BLaER1 (cell line): ENCODE results near the gene CHRD.
"Not testable (repeated sequence)": the region's sequence is repeated elsewhere in the genome, so short reads cannot be mapped to it uniquely, and the experiment has no call there.

Experiments
- H3K27ac ChIP-seq: shearing (Covaris generic); formaldehyde crosslinking; 2 replicates; pipeline ENCODE4 v1.8.1; 2022
- H3K27me3 ChIP-seq: shearing (Covaris generic); formaldehyde crosslinking; 2 replicates; pipeline ENCODE4 v1.8.1; 2022
- H3K36me3 ChIP-seq: shearing (Covaris generic); formaldehyde crosslinking; 2 replicates; pipeline ENCODE4 v1.8.1; 2022
- H3K4me1 ChIP-seq: shearing (Covaris generic); formaldehyde crosslinking; 2 replicates; pipeline ENCODE4 v1.8.1; 2022
- H3K4me2 ChIP-seq: shearing (Covaris generic); formaldehyde crosslinking; 2 replicates; pipeline ENCODE4 v1.8.1; 2022
- H3K4me3 ChIP-seq: shearing (Covaris generic); formaldehyde crosslinking; 2 replicates; pipeline ENCODE4 v1.8.1; 2022
- H3K9ac ChIP-seq: shearing (Covaris generic); formaldehyde crosslinking; 2 replicates; pipeline ENCODE4 v1.8.1; 2022
- H3K9me3 ChIP-seq: shearing (Covaris generic); formaldehyde crosslinking; 2 replicates; pipeline ENCODE4 v1.8.1; 2022
- H4K20me1 ChIP-seq: shearing (Covaris generic); formaldehyde crosslinking; 2 replicates; pipeline ENCODE4 v1.8.1; 2022
- Cebpa-rat ChIP-seq: shearing (Covaris generic); IDR thresholded peaks from 2 replicates; pipeline ENCODE4 v1.8.1; 2022

The CHRD gene

GRCh38 chr3:184337399-184337714 lies 42.5 kb upstream of the CHRD start, which contains the start of gene FAM131A:
Gene FAM131A, plus strand, starts transcription at chr3:184337600. Its CDS starts 31 bp downstream, at chr3:184337631.
- Histone ChIP-seq H3K27ac (peak within 1 kb of the TSS; percentile 64), H3K9me3 (no peaks in the 10 kb centered on the region), H3K27me3 (no peaks in the 10 kb centered on the region; the same call in 1 of the 2 replicates), H3K4me1 (peaks cover 52% of the 10 kb centered on the region), H4K20me1 (peaks cover 87% of the 10 kb centered on the region), H3K36me3 (peaks cover 42% of the 10 kb centered on the region), H3K4me2 (peak within 1 kb of the TSS; percentile 96), H3K9ac (peak within 1 kb of the TSS; percentile 82), H3K4me3 (peak within 1 kb of the TSS; percentile 77)
- TF ChIP-seq Cebpa-rat: no peak

- Histone ChIP-seq H3K9me3 (no peaks in the 10 kb centered on the region), H3K9ac (peak overlapping the region; percentile 39; the same call in 1 of the 2 replicates), H4K20me1 (peaks cover 81% of the 10 kb centered on the region), H3K27me3 (no peaks in the 10 kb centered on the region; the same call in 1 of the 2 replicates), H3K4me3 (peak overlapping the region; percentile 49), H3K36me3 (peaks cover 42% of the 10 kb centered on the region), H3K4me2 (peak overlapping the region; percentile 96), H3K4me1 (peaks cover 52% of the 10 kb centered on the region), H3K27ac (no peak overlapping the region)
- no peak for TF ChIP-seq Cebpa-rat
These were observed 41.9 kb upstream of the CHRD start for GRCh38 chr3:184337981-184338380.

GRCh38 chr3:184338511-184338945 lies 41.3 kb upstream of the CHRD start:
- H3K4me1 ChIP-seq: peaks cover 52% of the 10 kb centered on the region
- TF ChIP-seq Cebpa-rat: no peak
- H3K9me3 ChIP-seq: no peaks in the 10 kb centered on the region
- peaks cover 42% of the 10 kb centered on the region for H3K36me3 ChIP-seq
- no peak overlapping the region for H3K27ac ChIP-seq
- peak overlapping the region; percentile 49 for H3K4me3 ChIP-seq
- peak overlapping the region; percentile 39; the same call in 1 of the 2 replicates for H3K9ac ChIP-seq
- peak overlapping the region; percentile 96 for H3K4me2 ChIP-seq
- H4K20me1 ChIP-seq: peaks cover 76% of the 10 kb centered on the region
- H3K27me3 ChIP-seq: no peaks in the 10 kb centered on the region; the same call in 1 of the 2 replicates

GRCh38 chr3:184339001-184339400 lies 40.9 kb upstream of the CHRD start:
- H4K20me1 ChIP-seq: peaks cover 71% of the 10 kb centered on the region
- no peaks in the 10 kb centered on the region for H3K9me3 ChIP-seq
- TF ChIP-seq Cebpa-rat: no peak
- H3K27me3 ChIP-seq: no peaks in the 10 kb centered on the region; the same call in 1 of the 2 replicates
- H3K4me3 ChIP-seq: peak overlapping the region; percentile 49
- H3K27ac ChIP-seq: no peak overlapping the region
- peak overlapping the region; percentile 39; the same call in 1 of the 2 replicates for H3K9ac ChIP-seq
- peaks cover 40% of the 10 kb centered on the region for H3K36me3 ChIP-seq
- peaks cover 52% of the 10 kb centered on the region for H3K4me1 ChIP-seq
- H3K4me2 ChIP-seq: peak overlapping the region; percentile 96

- Histone ChIP-seq H3K4me2 (peak overlapping the region; percentile 96), H3K4me1 (peaks cover 52% of the 10 kb centered on the region), H3K9ac (peak overlapping the region; percentile 39; the same call in 1 of the 2 replicates), H3K36me3 (peaks cover 40% of the 10 kb centered on the region), H4K20me1 (peaks cover 65% of the 10 kb centered on the region)
- not testable (repeated sequence) for H3K27ac ChIP-seq, H3K27me3 ChIP-seq, H3K9me3 ChIP-seq, H3K4me3 ChIP-seq
These were observed 40.3 kb upstream of the CHRD start for GRCh38 chr3:184339451-184340135.

GRCh38 chr3:184341925-184342324 lies 37.9 kb upstream of the CHRD start:
- peaks cover 44% of the 10 kb centered on the region for H3K4me1 ChIP-seq
- peaks cover 54% of the 10 kb centered on the region for H4K20me1 ChIP-seq
- H3K27me3 ChIP-seq: no peaks in the 10 kb centered on the region; the same call in 1 of the 2 replicates
- H3K4me2 ChIP-seq: no peak overlapping the region
- H3K27ac ChIP-seq: no peak overlapping the region
- TF ChIP-seq Cebpa-rat: no peak
- H3K9ac ChIP-seq: no peak overlapping the region
- H3K9me3 ChIP-seq: no peaks in the 10 kb centered on the region
- H3K4me3 ChIP-seq: no peak overlapping the region
- H3K36me3 ChIP-seq: peaks cover 46% of the 10 kb centered on the region

- TF ChIP-seq Cebpa-rat: no peak
- H3K27ac ChIP-seq: no peak overlapping the region
- H4K20me1 ChIP-seq: peaks cover 40% of the 10 kb centered on the region
- H3K36me3 ChIP-seq: peaks cover 54% of the 10 kb centered on the region
- H3K27me3 ChIP-seq: no peaks in the 10 kb centered on the region; the same call in 1 of the 2 replicates
- no peak overlapping the region for H3K9ac ChIP-seq
- no peaks in the 10 kb centered on the region for H3K9me3 ChIP-seq
- no peak overlapping the region for H3K4me2 ChIP-seq
- H3K4me3 ChIP-seq: no peak overlapping the region
- H3K4me1 ChIP-seq: peaks cover 29% of the 10 kb centered on the region
These were observed 36.5 kb upstream of the CHRD start for GRCh38 chr3:184343200-184343876.

- Histone ChIP-seq H3K4me3 (no peak overlapping the region), H3K9me3 (no peaks in the 10 kb centered on the region), H3K27ac (no peak overlapping the region), H3K36me3 (peaks cover 58% of the 10 kb centered on the region), H3K4me2 (no peak overlapping the region), H3K27me3 (no peaks in the 10 kb centered on the region), H3K4me1 (peaks cover 15% of the 10 kb centered on the region), H3K9ac (no peak overlapping the region), H4K20me1 (peaks cover 26% of the 10 kb centered on the region)
- TF ChIP-seq Cebpa-rat: no peak
These were observed 35.1 kb upstream of the CHRD start for GRCh38 chr3:184344579-184345316.

GRCh38 chr3:184345317-184346144 lies 34.3 kb upstream of the CHRD start:
- no peak overlapping the region for H3K27ac ChIP-seq
- H3K4me2 ChIP-seq: peak overlapping the region; percentile 7; the same call in 1 of the 2 replicates
- no peaks in the 10 kb centered on the region for H3K9me3 ChIP-seq
- no peak for TF ChIP-seq Cebpa-rat
- peaks cover 20% of the 10 kb centered on the region for H4K20me1 ChIP-seq
- H3K4me3 ChIP-seq: no peak overlapping the region
- no peaks in the 10 kb centered on the region for H3K27me3 ChIP-seq
- peaks cover 12% of the 10 kb centered on the region; the same call in 1 of the 2 replicates for H3K4me1 ChIP-seq
- H3K9ac ChIP-seq: 0 out of 2 replicates have a peak overlapping the region, but pooled peaks have one; percentile 10
- peaks cover 63% of the 10 kb centered on the region for H3K36me3 ChIP-seq
